Activated T-helper 9 cell treated with anti-CD3 and anti-CD28 coated beads, Interleukin-2, amount 50 U/mL, for 16 hours (primary cell): ENCODE measurements around the gene ABR.
"Not testable (repeated sequence)": the region's sequence is repeated elsewhere in the genome, so short reads cannot be mapped to it uniquely, and the experiment has no call there.

Experiments
- DNase-seq: peaks from one replicate; pipeline ENCODE4 v3.0.0-alpha.2; 2020; ENCODE audit warnings: low read depth

Gene ABR

GRCh38 chr17:1173432-1174262 is 6.1 kb downstream of the ABR start:
- DNase-seq = no peak

DNA sequence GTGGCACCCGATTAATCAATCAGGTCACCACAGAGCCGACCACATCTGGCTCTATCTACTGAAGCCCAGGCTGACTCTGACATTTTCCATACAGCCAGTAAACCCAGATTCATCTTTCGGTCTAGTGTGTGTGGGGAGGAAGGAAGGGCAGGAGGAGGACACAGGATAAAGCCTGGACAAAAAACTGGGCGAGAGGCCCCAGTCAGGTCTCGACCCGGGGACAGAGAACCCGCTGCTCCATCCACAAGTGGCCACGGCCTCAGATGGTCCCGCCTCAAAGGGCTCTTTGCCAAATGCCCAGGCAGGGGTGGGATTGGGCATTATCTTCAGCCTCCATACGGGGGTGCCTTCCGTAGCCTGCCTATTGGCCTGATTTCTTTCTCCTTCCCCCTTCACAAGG is 7.8 kb downstream of the ABR start:
- DNase-seq = no peak

DNA sequence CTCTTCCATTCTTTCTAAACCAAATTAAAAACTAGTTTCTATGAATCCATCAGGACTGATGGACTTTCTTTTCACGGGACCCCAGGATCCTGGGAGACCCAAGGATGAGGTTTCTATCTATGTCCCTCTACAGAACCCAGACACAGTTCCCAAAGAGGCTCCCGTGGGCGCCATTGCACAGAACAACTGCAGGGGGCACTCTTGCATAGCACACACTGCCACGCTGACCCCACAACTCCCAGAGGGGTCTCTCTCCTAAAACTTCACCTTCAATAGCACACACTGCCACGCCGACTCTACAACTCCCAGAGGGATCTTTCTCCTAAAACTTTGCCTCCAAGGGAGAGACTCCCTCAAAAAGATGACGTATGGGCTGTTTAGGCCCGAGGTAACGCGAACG is 9.0 kb downstream of the ABR start:
- no peak for DNase-seq

DNA sequence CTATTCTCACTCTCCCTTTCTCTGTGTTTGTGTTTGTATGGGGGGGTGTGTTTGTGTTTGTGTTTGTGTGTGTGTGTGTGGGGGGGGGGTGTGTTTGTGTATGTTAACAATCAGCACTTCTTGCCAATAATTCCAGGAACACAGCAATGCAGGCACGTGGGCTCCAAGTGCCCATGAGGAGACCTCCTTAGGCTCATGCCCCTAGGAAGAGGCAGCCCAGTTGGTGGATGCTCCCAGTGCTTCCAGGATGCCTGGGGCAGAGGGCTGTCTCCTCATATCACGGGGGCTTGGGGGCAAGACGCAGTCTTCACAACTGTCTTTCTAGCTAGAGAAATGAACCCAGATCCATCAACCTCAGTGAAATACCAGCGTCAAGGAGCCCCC is 9.9 kb downstream of the ABR start:
- no peak for DNase-seq

- DNase-seq = no peak
Observed at GRCh38 chr17:1169221-1169928, 10.4 kb downstream of the ABR start.

DNA sequence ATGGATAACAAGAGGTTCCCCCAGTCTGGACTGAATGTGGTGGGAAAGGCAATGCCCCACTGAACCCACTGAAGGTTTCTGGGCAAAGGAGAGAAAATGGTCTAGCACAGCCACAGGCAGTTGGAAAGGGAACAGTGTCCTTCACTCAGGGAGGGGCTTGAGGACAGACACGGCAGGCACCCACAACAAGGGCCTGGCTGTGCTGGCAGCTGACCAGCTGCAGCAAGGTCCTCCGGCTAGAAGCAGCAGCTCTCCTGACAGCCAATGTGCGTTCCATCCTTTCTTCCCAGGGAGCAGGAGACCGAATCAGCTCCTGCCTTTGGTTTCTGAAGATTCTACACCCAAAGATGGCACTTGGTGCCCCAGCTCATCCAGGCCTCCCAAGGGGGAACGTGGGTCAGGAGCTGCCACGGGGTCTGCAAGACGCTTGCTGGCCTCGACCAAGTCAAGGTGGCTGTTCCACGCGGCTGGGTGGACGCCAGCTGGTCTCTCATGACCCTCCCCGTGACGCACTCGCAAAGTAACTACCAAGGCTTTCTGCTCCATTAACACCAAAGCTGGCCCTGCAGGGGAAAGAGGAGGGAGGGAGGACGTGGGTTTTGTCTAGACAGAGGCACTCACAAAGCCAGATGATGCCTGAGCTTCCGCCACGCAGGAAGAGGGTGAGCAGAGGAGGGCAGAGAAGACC is 11.1 kb downstream of the ABR start:
- DNase-seq = no peak

DNA sequence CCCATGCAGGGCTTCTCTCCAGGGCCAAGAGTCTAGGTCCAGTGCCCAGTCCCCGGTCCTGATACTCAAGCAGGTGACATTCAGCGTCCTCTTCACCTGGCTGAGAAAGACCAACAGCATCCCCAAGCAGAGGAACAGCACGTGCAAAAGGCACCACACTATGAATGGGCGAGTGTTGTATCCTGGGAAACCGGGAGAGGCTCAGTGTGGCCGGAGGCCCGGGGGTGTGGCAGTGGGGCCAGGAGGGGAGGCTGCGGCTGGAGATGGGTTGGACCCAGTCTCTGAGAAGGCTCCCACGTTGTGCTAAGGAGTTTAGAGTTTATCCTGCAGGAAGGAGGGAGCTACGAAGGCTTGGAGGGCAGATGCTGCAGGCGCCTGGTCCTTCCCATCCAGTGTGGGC is 13.5 kb downstream of the ABR start:
- no peak for DNase-seq

DNA sequence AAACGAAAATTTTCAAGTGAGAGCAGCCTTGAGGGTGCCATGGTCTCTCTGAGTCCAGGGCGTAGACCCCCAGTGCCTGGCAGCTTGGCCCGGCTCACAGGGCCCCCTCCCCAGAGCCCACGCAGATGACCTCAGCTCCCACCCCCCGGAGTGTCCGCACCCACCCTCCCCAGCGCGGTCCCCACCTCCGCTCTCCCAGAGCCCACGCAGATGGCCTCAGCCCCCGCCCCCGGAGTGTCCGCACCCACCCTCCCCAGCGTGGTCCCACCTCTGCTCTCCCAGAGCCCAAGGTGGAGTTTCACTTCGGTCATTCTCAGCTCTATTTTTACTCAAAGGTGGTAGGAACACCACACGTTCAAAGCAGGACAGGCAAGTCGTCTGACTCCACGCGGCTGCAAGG is 13.9 kb downstream of the ABR start:
- DNase-seq = no peak

DNA sequence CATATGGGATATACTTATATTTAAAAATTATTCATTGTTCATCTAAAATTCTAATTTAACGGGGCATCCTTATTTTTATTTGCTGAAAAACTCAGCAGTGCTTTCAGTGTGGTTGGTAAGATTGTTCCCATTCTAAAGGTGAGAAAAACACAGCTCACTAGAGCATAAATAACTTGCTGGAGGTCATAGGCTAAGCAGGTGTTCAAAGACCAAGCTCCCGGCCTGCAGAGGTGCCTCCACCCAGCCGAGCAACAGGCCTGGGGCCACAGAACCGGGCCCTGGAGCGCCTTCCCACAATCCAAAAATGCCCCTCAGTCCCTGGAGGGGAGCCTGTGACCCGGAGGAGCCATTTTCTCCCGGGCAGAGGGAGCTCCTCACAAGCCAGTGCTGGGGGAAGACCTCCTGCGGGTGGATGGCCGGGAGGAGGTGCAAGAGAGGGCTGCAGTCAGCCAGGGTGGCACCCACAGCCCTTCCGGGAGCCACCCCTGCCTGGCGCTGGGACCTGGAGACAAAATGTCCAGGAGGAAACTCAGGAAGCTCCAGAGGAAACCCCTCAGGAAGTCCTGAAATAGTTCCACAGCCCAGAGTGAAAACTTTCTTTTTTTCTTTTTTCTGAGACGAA is 14.7 kb downstream of the ABR start:
- no peak for DNase-seq

- DNase-seq = no peak
Observed at GRCh38 chr17:1162116-1162855, 17.5 kb downstream of the ABR start.

- no peak for DNase-seq
Observed at GRCh38 chr17:1160591-1161390, 19.0 kb downstream of the ABR start.

DNA sequence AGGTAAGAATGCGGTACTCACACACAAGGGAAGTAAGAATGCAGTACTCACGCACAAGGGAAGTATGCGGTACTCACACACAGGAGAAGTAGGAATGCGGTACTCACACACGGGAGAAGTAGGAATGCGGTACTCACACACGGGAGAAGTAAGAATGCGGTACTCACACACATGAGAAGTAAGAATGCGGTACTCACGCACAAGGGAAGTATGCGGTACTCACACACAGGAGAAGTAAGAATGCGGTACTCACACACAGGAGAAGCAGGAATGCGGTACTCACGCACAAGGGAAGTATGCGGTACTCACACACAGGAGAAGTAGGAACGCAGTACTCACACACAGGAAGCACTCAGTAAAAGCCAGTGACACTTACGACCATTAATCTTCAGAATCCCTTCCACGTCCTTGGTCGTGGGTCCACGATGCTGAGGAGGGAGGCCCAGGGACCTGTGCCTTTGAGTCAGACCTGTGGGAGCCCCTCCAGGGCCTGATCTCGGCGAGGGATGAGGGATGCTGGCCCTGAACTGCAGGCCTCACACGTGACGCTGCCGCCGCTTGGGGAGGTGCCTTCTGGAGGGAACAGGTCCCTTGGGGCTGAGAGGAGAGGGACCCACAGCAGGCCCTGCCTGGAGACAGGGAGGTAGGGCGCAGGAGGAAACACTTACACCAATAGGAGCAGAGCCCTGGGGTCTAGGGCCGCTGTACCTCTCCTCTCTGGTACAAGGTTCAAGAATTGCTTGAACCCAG is 20.2 kb downstream of the ABR start:
- no peak for DNase-seq

- DNase-seq = no peak
Observed at GRCh38 chr17:1158879-1159278, 20.9 kb downstream of the ABR start.

- no peak for DNase-seq
Observed at GRCh38 chr17:1156864-1157263, 22.9 kb downstream of the ABR start.

DNA sequence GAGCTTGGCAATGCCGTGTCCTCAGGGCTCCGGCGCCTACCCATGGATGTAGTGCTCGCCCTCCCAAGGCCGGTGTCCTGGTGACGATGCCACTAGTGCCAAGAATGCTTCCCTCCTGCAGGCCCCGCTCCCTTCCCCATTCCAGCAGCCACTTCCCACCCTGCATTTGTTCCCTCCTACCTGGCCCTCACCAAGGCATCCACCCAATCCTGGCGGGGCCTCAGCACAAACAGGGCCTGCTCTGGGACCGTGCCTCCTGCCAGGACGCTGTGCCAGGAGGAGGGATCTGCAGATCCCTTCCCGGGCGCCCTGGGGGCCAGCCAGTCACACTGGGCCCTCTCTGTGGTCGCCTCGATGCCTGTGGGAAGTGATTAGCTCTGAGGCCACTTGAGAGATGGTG is 25.1 kb downstream of the ABR start:
- no peak for DNase-seq

DNA sequence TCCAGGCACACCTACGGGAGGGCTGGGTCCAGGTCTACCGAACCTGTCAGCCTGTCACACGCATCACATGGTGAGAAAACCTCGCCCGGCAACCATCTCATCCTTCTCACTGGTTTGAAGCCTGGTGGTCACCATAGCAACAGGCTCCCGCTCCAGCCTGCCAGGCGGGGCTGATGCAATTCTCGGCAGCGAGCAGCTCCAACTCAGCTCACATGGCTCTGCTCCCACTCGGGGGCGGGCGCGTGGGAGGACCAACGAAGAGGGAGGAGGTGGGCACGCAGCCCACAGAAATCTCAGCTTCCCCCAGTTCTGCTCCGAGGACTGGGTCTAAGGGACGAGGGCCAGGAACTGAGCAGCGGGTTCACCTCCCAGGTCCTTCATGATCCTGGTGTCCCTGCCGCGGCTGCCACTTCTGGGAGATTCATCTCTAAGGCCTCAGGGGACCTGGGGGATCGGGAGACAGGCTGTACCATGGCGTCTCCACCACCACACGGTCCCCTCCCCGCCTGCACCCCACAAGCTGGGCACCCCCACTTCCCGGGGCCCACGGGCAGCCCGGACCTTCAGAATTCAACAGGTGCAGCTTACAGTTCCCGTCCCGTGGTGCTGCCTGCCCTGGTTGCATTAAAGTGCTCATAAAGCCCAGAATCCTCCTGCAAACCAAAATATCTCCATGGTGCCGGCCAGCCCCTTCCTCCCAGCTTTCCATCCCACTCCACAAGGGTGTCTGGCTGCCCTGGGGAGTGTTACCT is 25.8 kb downstream of the ABR start:
- DNase-seq = no peak

GRCh38 chr17:1152582-1152981 is 27.2 kb downstream of the ABR start:
- not testable (repeated sequence) for DNase-seq

- DNase-seq = no peak
Observed at GRCh38 chr17:1150863-1151600, 28.7 kb downstream of the ABR start.

DNA sequence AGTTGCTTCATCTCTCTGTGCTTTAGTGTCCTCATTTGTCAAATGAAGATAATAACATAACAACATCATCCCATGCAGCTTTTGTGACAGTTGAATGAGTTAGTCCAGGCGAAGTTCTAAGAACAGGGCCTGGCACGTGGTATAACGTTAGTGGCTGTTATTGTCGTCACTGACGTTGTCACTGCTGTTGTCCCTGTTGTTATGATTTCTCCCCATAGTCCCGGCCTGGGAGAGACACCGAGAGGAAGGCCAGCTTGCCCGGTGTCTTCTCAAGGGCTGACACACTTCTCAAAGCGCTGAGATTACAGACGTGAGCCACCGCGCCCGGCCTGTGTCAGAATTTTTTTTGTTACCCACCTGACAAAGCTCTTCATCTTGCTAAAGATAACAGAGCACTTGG is 29.9 kb downstream of the ABR start:
- DNase-seq = no peak
